GM19324 (cell line): Measurements from ENCODE around the gene MCUB.
"Not testable (repeated sequence)": the region's sequence is repeated elsewhere in the genome, so short reads cannot be mapped to it uniquely, and the experiment has no call there.

Experiments
- ATAC-seq: cut with Tn5 transposase; IDR thresholded peaks from one replicate; pipeline ENCODE4 v1.9.1; 2021; ENCODE audit warnings: mild to moderate bottlenecking, moderate library complexity; ENCODE audit not compliant: unreplicated experiment, low FRiP score

The MCUB gene

GRCh38 chr4:109559983-109560686 is at the start of gene MCUB:
Gene MCUB (plus strand): TSS chr4:109560246. CDS start chr4:109560338, 92 bp downstream.
- ATAC-seq = peak; percentile 94

GRCh38 chr4:109510687-109511086 is 49.4 kb upstream of the MCUB start:
- no peak for ATAC-seq

- no peak for ATAC-seq
Observed at GRCh38 chr4:109511414-109511813, 48.6 kb upstream of the MCUB start.

DNA sequence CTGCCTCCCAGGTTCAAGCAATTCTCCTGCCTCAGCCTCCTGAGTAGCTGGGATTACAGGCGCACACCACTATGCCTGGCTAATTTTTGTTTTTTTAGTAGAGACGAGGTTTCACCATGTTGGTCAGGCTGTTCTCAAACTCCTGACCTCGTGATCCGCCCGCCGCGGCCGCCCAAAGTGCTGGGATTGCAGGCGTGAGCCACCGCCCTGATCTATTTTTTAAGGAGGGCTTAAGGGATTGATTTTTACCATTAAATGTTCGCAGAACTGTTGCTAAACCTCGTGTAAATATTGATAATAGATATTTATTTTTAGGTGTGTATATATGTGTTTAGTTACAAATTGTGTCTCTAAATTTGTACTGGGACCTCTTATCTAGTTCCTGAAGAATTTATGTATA is 46.7 kb upstream of the MCUB start:
- not testable (repeated sequence) for ATAC-seq

GRCh38 chr4:109532182-109532581 is 27.9 kb upstream of the MCUB start:
- ATAC-seq = no peak

DNA sequence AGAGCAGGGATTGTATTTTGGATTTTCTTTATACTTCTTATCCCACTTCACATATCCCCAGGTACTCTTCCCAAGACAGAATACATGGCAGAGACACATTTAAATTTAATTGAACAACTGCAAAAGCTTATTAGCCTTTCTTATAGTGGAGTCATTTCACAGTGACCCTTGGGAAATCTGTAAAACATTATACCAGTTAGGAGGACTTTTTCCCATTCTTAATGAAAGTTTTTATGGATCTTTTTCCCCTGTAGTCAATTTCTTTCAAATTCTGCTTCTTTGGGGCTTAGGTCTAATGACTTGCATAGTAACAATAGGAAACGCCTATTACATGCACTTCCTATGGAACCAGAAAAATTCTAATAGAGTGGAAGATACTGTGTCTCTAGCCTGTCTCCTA is 14.6 kb upstream of the MCUB start:
- no peak for ATAC-seq

DNA sequence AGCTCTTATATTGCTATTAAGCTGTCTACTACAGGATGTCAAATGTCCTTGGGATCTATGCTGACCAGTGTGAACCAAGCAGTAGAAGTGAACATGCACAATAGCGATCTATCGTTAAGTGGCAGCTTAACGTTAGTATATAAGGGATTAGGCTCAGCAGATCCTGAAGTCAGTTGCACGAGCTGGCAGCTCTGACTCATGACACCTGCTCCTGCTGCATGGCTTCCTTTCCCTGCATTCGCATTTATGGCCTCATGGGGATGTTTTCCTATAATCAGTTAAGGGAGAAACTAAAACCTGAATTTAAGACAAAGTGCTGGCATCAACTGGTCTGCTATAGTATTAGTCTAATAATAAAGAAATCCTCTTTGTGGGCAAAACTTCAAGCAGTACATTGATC is 12.7 kb upstream of the MCUB start:
- no peak for ATAC-seq

GRCh38 chr4:109548655-109549054 is 11.4 kb upstream of the MCUB start:
- no peak for ATAC-seq

GRCh38 chr4:109552237-109552636 is 7.8 kb upstream of the MCUB start:
- no peak for ATAC-seq

- no peak for ATAC-seq
Observed at GRCh38 chr4:109553130-109553529, 6.9 kb upstream of the MCUB start.

- ATAC-seq = no peak
Observed at GRCh38 chr4:109554971-109555370, 5.1 kb upstream of the MCUB start.

GRCh38 chr4:109557433-109557832 is 2.6 kb upstream of the MCUB start:
- ATAC-seq = no peak

DNA sequence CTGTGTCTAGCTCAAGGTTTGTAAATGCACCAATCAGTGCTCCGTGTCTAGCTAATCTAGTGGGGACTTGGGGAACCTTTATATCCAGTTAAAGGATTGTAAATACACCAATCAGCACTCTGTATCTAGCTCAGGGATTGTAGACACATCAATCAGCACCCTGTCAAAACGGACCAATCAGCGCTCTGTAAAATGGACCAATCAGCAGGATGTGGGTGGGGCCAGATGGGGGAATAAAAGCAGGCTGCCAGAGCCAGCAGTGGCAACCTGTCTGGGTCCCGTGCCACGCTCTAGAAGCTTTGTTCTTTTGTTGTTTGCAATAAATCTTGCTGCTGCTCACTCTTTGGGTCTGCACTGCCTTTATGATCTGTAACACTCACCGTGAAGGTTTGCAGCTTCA is 2.0 kb upstream of the MCUB start:
- not testable (repeated sequence) for ATAC-seq

GRCh38 chr4:109559625-109559982 is 442 bp upstream of the MCUB start:
- ATAC-seq = peak; percentile 28

GRCh38 chr4:109560687-109561461 is 828 bp downstream of the MCUB start:
- peak; percentile 57 for ATAC-seq

- no peak for ATAC-seq
Observed at GRCh38 chr4:109562457-109563239, 2.6 kb downstream of the MCUB start.

DNA sequence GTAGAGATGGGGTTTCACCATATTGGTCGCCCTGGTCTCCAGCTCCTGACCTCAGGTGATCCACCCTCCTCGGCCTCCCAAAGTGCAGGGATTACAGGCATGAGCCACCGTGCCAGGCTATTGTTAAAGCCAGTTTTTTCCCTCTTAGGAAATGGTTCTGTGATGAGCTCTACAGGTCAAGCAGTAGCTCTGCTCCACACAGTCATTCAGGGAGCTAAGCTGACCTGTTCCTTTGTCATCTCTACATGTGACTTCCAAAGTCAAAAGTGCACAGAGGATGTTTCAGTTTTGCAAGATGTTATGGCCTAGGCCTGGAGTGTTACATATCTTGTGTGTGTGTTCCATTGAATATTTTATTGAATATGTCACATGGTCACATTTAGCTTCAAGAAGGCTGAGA is 11.4 kb downstream of the MCUB start:
- no peak for ATAC-seq

DNA sequence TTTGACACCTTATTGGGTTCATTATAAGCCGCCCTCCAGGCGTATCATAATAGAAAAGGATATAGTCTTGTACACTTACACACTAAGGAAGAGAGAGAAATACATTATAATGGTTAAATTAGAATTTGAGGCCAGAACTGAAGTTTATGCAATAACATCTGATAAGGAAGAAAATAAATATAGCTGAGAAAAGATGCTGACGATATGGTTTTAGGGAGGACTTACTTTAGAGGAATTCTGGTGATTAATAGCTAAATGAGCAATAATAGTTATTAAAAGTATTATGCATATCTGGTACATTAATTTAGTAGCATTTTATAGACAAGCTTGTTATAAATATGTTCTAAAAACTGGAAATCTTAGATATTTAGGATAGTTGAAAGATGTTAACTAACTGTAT is 12.1 kb downstream of the MCUB start:
- ATAC-seq = no peak

GRCh38 chr4:109574443-109574850 is 14.4 kb downstream of the MCUB start:
- no peak for ATAC-seq

DNA sequence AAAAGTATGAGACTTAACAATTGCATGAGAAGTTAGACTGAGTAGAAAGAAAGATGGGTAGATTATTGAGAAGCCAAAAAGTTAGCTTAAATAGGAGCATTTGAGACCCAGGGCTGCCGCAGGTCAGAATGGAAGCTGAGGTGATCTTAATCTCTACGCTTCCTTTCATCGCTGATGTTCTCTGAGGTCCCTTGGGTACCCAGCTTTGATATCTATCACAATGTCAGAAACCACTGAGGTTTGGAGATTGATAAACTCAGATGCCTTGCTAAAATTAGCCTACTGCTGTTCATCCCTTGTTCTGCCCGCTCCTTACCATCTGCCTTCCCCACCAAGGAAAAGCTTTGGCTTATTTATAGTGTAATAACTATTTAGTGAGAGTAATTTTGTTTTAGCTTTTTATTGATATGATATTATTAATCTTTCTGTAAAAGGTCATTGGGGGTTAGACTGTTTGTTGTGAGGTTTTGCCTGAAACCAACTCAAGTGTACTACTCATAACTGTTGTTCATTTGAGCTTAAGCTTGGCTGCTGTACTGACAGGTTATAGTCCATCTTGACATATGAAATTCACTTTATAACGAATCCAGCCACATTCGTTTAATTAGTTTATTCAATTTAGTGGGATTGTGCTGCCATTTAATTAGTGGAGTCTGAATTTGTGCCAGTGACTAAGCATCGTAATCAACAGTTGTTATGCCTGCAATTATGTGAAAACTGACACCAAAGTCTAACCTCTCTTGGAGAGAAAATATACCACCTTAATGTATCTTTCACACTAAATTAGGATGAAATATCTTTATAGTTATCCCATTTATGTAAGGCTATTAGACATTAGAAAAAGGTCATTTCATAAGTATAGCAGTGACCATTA is 15.1 kb downstream of the MCUB start:
- ATAC-seq = no peak
